GM12878 (cell line): Measurements from ENCODE around the gene TERF2IP.

Experiments
- BRCA1 ChIP-seq: IDR thresholded peaks from 2 replicates; pipeline ENCODE4 v1.6.1; 2011; ENCODE audit warnings: low read depth, low read length, improper control_type of control experiment
- CTCF ChIP-seq, 3 experiments: IDR thresholded peaks in 2 of 3; conservative IDR thresholded peaks in 1 of 3; 2 replicates each; pipeline ENCODE4 v1.5.1; 2011; ENCODE audit warnings: low read depth in 3 of 3, low read length in 3 of 3, mild to moderate bottlenecking in 3 of 3, control low read depth in 2 of 3, moderate library complexity in 2 of 3, inconsistent platforms in 1 of 3, mixed read lengths in 1 of 3; ENCODE audit not compliant: control insufficient read depth in 2 of 3, insufficient read depth in 1 of 3; ENCODE audit errors: extremely low read depth in 1 of 3
- FOXM1 ChIP-seq: IDR thresholded peaks from 2 replicates; pipeline ENCODE4 v1.6.1; 2012; ENCODE audit warnings: low read depth, mild to moderate bottlenecking, inconsistent platforms, low read length, moderate library complexity
- GABPA ChIP-seq: IDR thresholded peaks from 2 replicates; pipeline ENCODE4 v1.6.1; 2014; ENCODE audit warnings: antibody characterized with exemption, low read depth, mild to moderate bottlenecking, inconsistent platforms
- HCFC1 ChIP-seq: fragments of 150-350 bp; IDR thresholded peaks from 2 replicates; pipeline ENCODE4 v1.6.1; 2014; ENCODE audit warnings: low read length
- IKZF2 ChIP-seq, 2 experiments: fragments of 450-650 bp; IDR thresholded peaks; 2 replicates each; pipeline ENCODE4 v1.6.1; 2017; ENCODE audit warnings: mild to moderate bottlenecking in 2 of 2, moderate library complexity in 2 of 2
- POLR2A ChIP-seq: IDR thresholded peaks from 2 replicates; pipeline ENCODE4 v1.6.1; 2011; ENCODE audit warnings: low read depth, mild to moderate bottlenecking, low read length
- RAD21 ChIP-seq: IDR thresholded peaks from 2 replicates; pipeline ENCODE4 v1.6.1; 2011; ENCODE audit warnings: mild to moderate bottlenecking, low read depth, low read length, moderate library complexity; ENCODE audit not compliant: insufficient read depth
- REST ChIP-seq: IDR thresholded peaks from 2 replicates; pipeline ENCODE4 v1.6.1; 2012; ENCODE audit warnings: mild to moderate bottlenecking, low read depth, low read length

GRCh38 chr16:75630052-75630451 lies 17.5 kb upstream of the TERF2IP start:
- TF ChIP-seq BRCA1 = no peak
- TF ChIP-seq IKZF2 (IDR thresholded peaks at IDR 0.05) = no peak
- no peak for TF ChIP-seq FOXM1
- no peak for TF ChIP-seq GABPA
- TF ChIP-seq POLR2A = no peak
- TF ChIP-seq HCFC1 = no peak
- no peak for TF ChIP-seq REST
- TF ChIP-seq CTCF (IDR thresholded peaks at IDR 0.05 in 2 of 3, conservative IDR thresholded peaks at IDR 0.05 in 1 of 3; ENCODE audit: control insufficient read depth in 2 of 3, extremely low read depth in 1 of 3, insufficient read depth in 1 of 3, low read depth in 3 of 3, low read length in 3 of 3) = no peak
- TF ChIP-seq RAD21 = no peak
